Ishikawa (cell line): ENCODE results near the gene ZNF513.

ENCODE experiments used
- CEBPB ChIP-seq: IDR thresholded peaks from 2 replicates; pipeline ENCODE4 v1.6.1; 2012
- TF ChIP-seq, protein P1 (sequence below): IDR thresholded peaks from 2 replicates; pipeline ENCODE4 v1.6.1; 2012; ENCODE audit warnings: low read depth, mild to moderate bottlenecking

DNA sequence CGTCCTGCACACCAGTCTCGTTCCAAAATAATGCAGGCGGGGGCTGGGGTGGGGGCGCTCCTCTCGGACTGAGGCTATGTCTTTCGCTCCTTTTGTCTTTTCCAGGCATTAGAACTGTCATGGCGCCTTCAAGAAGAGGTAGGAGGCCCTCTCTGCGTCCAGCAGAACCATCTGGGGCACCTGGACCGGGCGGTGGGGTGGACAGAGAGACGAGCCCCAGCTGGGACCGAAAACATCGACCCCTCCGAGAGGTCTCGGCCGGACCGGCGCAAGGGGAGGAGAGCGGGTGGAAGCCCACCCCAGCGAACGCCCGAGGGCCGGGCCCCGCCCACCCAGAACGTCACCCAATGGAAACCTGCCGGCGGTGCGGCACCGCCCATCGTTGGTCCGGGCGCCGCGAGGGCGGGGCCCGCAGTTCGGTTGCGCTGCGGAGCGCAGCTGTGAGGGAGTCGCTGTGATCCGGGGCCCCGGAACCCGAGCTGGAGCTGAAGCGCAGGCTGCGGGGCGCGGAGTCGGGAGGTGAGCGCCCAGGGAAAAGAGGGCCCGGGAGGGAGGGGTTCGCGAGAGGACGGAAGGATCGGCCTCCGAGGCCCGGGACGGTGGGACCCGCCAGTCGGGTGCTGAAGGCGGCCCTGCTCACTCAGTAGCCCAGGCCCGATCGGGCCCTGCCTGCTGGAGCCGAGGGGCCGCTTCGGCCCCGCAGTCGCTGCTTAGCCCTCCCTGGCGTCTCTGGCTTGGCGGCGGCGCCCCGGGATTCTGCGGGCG, 47.9 kb upstream of the ZNF513 start, which contains the start of gene NRBP1:
- TF ChIP-seq, protein P1, sequence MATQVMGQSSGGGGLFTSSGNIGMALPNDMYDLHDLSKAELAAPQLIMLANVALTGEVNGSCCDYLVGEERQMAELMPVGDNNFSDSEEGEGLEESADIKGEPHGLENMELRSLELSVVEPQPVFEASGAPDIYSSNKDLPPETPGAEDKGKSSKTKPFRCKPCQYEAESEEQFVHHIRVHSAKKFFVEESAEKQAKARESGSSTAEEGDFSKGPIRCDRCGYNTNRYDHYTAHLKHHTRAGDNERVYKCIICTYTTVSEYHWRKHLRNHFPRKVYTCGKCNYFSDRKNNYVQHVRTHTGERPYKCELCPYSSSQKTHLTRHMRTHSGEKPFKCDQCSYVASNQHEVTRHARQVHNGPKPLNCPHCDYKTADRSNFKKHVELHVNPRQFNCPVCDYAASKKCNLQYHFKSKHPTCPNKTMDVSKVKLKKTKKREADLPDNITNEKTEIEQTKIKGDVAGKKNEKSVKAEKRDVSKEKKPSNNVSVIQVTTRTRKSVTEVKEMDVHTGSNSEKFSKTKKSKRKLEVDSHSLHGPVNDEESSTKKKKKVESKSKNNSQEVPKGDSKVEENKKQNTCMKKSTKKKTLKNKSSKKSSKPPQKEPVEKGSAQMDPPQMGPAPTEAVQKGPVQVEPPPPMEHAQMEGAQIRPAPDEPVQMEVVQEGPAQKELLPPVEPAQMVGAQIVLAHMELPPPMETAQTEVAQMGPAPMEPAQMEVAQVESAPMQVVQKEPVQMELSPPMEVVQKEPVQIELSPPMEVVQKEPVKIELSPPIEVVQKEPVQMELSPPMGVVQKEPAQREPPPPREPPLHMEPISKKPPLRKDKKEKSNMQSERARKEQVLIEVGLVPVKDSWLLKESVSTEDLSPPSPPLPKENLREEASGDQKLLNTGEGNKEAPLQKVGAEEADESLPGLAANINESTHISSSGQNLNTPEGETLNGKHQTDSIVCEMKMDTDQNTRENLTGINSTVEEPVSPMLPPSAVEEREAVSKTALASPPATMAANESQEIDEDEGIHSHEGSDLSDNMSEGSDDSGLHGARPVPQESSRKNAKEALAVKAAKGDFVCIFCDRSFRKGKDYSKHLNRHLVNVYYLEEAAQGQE: no peak
- no peak for TF ChIP-seq CEBPB
